GM12875 (cell line): ENCODE results near the gene XKR7.

Source experiments
- H3K4me3 ChIP-seq: one replicate; pipeline ENCODE4 v1.5.1; 2011; ENCODE audit warnings: low read depth, low read length, control low read depth
- TF ChIP-seq, protein P1 (sequence below): IDR thresholded peaks from 2 replicates; pipeline ENCODE4 v1.5.1; 2011; ENCODE audit warnings: low read depth, mild to moderate bottlenecking, control low read depth, inconsistent platforms, low read length, moderate library complexity, borderline replicate concordance; ENCODE audit not compliant: insufficient read depth

XKR7 gene

DNA sequence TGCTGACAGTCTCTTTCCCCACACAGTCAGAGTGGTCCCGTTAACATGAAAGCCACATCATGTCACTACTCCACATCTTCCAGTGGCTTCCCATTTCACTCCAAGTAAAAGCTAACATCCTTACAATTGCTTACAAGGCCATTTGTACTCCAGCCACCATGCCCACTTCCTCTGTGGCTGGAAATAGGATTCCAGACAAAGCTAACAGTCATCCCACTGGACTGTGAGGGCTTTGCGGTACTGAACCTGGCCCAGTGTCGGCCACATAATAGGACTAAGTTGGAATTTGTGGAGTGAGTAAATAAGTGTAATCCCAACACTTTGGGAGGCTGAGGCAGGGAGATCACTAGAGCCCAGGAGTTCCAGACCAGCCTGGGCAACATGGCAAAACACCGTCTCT lies 53.1 kb downstream of the XKR7 start:
- TF ChIP-seq, protein P1, sequence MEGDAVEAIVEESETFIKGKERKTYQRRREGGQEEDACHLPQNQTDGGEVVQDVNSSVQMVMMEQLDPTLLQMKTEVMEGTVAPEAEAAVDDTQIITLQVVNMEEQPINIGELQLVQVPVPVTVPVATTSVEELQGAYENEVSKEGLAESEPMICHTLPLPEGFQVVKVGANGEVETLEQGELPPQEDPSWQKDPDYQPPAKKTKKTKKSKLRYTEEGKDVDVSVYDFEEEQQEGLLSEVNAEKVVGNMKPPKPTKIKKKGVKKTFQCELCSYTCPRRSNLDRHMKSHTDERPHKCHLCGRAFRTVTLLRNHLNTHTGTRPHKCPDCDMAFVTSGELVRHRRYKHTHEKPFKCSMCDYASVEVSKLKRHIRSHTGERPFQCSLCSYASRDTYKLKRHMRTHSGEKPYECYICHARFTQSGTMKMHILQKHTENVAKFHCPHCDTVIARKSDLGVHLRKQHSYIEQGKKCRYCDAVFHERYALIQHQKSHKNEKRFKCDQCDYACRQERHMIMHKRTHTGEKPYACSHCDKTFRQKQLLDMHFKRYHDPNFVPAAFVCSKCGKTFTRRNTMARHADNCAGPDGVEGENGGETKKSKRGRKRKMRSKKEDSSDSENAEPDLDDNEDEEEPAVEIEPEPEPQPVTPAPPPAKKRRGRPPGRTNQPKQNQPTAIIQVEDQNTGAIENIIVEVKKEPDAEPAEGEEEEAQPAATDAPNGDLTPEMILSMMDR: no peak

DNA sequence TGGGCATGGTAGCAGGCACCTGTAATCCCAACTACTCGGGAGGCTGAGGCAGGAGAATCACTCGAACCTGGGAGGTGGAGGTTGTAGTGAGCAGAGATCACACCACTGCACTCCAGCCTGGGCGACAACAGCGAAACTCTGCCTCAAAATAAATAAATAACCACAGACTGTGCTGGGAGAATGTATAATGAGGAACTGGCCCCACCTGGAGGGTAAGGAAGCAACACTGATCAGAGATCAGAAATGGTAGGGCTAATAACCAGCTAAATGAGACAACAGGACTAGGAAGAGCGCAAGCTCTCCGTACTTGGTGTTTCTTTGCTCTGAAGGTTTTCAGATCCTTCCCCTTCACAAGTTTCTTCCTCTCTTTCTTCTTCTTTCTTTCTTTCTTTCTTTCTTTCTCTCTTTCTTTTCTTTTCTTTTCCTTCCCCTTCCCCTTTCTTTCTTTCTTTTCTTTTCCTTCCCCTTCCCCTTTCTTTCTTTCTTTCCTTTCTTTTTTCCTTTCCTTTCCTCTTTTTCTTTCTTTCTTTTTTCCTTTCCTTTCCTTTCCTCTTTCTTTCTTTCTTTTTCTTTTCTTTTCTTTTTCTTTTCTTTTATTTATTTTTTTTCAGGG lies 56.8 kb downstream of the XKR7 start:
- TF ChIP-seq, protein P1: no peak
- no peak overlapping the region for H3K4me3 ChIP-seq

More for the DNA sequence above, 53.1 kb downstream of the XKR7 start:
- H3K4me3 ChIP-seq: no peak overlapping the region

DNA sequence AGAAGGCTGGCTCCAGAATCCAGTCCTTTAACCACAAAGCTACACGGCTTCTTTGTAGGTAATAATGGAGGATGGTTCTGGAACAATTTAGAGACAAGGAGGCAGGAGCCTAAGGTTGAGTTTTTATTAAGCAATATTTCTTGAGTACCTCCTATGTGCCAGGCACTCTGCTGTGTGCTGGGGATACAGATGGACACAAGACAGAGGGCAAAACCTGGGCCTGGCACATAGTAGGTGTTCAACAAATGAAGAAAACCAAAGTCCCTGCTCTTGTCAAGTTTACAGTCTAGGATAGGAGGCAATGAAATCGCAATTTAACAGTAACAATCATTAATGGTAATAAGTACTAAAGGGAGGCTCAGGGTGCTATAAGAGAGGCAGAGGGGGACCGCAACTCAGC lies 59.7 kb downstream of the XKR7 start:
- TF ChIP-seq, protein P1: no peak
- no peak overlapping the region for H3K4me3 ChIP-seq

DNA sequence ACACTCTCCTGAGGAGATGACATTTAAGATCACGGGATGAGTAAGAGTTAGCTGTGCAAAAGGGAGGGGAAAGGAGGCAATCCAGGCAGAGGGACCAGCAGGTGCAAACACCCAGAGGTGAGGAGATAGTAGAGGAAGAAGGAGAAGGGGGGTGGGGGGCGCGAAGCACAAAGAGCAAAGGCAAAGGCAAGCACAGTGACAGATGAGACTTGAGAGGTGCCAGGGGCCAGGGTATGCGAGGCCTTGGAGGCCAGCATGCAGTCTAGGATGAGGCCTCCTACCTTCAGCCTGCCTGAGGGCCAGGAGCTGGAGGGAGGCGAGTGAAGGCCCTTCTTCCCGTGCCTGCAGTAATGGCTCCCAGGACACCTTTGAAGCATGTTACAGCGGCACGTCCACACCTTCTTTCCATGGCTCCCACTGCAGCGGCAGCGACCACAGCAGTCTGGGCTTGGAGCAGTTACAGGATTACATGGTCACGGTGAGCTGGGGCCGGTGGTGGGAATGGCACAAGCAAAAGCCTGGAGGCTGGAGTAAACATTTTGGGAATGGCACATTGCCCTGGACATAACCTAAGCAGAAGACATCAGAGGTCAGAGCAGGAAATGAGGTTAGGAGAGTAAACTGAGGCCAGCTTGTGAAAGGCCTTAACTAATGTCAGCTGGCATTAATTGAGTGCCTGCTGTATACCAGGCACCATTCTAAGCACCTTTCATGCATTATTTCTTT lies 60.9 kb downstream of the XKR7 start:
- TF ChIP-seq, protein P1: no peak
- no peak overlapping the region for H3K4me3 ChIP-seq

DNA sequence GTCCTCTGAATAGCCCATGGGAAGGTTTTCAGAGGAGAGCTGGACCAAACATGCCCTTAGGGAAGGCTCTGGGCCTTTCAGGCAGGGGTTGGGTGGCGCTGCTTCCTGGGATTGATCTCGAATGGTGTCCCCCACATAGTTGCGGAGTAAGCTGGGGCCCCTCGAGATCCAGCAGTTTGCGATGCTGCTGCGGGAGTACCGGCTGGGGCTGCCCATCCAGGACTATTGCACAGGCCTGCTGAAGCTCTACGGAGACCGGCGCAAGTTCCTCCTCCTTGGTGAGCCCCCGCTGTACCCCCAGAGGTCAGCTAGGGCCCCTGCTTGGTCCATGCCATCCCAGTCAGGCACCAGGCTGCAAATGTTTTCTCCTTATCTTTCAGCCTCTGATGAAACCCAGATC lies 61.6 kb downstream of the XKR7 start:
- TF ChIP-seq, protein P1: no peak
- no peak overlapping the region for H3K4me3 ChIP-seq

DNA sequence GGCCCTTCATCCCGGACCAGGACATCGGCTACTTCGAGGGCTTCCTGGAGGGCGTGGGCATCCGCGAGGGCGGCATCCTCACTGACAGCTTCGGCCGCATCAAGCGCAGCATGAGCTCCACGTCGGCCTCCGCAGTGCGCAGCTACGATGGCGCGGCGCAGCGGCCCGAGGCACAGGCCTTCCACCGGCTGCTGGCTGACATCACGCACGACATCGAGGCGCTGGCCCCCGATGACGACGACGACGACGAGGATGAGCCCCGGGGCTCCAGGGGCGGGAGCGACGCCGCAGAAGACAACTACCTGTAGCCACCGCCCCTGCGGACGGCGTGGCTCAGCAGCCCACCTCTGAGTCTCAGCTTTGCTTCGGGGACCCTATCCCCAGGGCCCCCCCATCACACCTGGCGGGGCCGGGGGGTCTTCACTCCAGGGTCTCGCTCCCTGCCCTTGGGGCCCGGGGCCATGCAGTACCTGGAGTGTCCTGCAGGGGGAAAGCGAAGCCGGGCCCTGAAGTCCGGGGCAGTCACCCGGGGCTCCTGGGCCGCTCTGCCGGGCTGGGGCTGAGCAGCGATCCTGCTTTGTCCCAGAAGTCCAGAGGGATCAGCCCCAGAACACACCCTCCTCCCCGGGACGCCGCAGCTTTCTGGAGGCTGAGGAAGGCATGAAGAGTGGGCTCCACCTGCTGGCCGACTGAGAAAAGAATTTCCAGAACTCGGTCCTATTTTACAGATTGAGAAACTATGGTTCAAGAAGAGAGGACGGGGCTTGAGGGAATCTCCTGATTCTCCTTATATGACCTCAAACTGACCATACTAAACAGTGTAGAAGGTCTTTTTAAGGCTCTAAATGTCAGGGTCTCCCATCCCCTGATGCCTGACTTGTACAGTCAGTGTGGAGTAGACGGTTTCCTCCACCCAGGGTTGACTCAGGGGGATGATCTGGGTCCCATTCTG lies 63.3 kb downstream of the XKR7 start:
- TF ChIP-seq, protein P1: peak; percentile 99
- no peak overlapping the region for H3K4me3 ChIP-seq
